ENCODE data around the gene ENOX1. TPM values are rescaled to one million over a fixed set of nuclear protein-coding genes. Genes with fewer than 3 reads are reported as not detected.

ENOX1 gene
- total RNA-seq, 4 donors from 2014 or later, result 0.27 to 0.83 (median 0.53) TPM; not detected in 1

- H3K27me3 ChIP-seq, result no peaks in the 10 kb centered on the region
- no peaks in the 10 kb centered on the region for H3K36me3 ChIP-seq
- H3K4me3 ChIP-seq, result no peak overlapping the region
- H3K9me3 ChIP-seq, result no peaks in the 10 kb centered on the region
- TF ChIP-seq POLR2A (IDR thresholded peaks at IDR 0.05) (no peak), CTCF (IDR thresholded peaks at IDR 0.05) (no peak)
- H3K27ac ChIP-seq, result no peak overlapping the region
- peaks cover 0 to 6% (median 0%) of the 10 kb centered on the region in 4 donors for H3K4me1 ChIP-seq
- no peak for DNase-seq
These were observed 424.2 kb downstream of the ENOX1 start for GRCh38 chr13:43362556-43362955.

DNA sequence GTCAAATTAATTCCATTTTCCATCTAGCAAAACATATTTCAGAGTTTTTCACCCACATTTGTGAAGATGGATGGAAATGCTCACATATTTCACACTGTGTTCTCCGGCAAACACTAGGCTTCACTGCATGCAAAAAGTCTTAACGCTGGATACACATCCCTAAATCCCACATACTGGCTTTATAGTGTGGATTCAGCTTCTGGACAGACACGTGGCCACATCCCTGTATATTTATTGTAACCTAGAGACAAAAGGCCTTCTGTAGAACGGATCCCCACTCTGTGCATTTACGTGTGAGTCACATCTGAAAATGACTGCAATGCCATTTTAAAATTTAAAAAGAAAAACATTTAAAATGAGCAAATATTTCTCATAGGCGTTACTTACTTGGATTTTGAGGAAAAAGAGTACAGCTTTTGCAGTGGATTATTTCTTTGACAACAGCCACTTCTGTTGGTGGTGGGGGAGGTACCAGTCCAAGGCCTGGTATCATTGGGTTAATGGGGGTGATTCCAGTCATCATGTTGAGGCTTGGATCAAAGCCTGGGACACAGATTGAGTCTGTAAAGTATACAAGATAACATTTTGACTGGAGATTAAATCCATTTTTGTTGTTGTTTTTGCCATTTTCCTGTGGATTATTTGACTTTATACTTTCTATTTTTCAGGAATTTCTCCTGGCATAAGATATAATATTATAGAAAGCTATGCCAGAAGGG, 425.7 kb downstream of the ENOX1 start:
- Histone ChIP-seq H3K4me3 (no peak overlapping the region), H3K36me3 (no peaks in the 10 kb centered on the region), H3K9me3 (no peaks in the 10 kb centered on the region), H3K27me3 (no peaks in the 10 kb centered on the region), H3K4me1 (peaks cover 0 to 3% (median 0%) of the 10 kb centered on the region in 4 donors), H3K27ac (no peak overlapping the region)
- no peak for DNase-seq
- TF ChIP-seq POLR2A (IDR thresholded peaks at IDR 0.05) (no peak), CTCF (IDR thresholded peaks at IDR 0.05) (no peak)

- TF ChIP-seq CTCF (IDR thresholded peaks at IDR 0.05) (no peak), POLR2A (IDR thresholded peaks at IDR 0.05) (no peak)
- Histone ChIP-seq H3K4me3 (no peak overlapping the region), H3K27me3 (no peaks in the 10 kb centered on the region), H3K36me3 (no peaks in the 10 kb centered on the region), H3K9me3 (no peaks in the 10 kb centered on the region), H3K27ac (no peak overlapping the region), H3K4me1 (peaks cover 0 to 3% (median 0%) of the 10 kb centered on the region in 4 donors)
- DNase-seq, result no peak
These were observed 426.6 kb downstream of the ENOX1 start for GRCh38 chr13:43360171-43360570.

DNA sequence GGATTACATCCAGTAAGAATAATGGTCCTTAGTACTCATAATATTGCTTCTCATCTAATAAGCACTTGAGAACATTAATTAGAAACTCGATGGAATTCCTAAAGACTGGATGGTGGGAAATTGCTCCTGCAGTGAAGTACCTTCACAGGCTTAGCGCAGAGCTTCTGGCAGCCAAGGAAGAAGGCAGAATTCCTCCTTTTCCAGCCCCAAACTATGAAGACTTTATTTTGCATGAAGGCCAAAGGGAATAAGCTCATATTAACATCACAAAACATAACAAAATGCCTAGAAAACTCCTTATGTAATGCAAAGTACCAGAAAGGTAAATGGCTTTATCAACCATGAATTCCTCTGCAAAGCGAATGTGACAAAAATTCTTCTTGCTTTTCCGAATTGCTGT, 427.2 kb downstream of the ENOX1 start:
- no peak for DNase-seq
- H3K36me3 ChIP-seq, result no peaks in the 10 kb centered on the region
- H3K4me1 ChIP-seq, result no peaks in the 10 kb centered on the region
- no peaks in the 10 kb centered on the region for H3K9me3 ChIP-seq
- no peak overlapping the region for H3K27ac ChIP-seq
- H3K27me3 ChIP-seq, result no peaks in the 10 kb centered on the region
- TF ChIP-seq POLR2A (IDR thresholded peaks at IDR 0.05) (no peak), CTCF (IDR thresholded peaks at IDR 0.05) (no peak)
- no peak overlapping the region for H3K4me3 ChIP-seq

- no peak overlapping the region for H3K4me3 ChIP-seq
- no peak for TF ChIP-seq POLR2A (IDR thresholded peaks at IDR 0.05)
- TF ChIP-seq CTCF (IDR thresholded peaks at IDR 0.05), result no peak
- DNase-seq, result no peak
- no peaks in the 10 kb centered on the region for H3K4me1 ChIP-seq
- no peaks in the 10 kb centered on the region for H3K36me3 ChIP-seq
- H3K27me3 ChIP-seq, result no peaks in the 10 kb centered on the region
- no peak overlapping the region for H3K27ac ChIP-seq
- no peaks in the 10 kb centered on the region for H3K9me3 ChIP-seq
These were observed 429.2 kb downstream of the ENOX1 start for GRCh38 chr13:43357564-43357963.
